ENCODE measurements around the gene LIF. TPM values are rescaled to one million over a fixed set of nuclear protein-coding genes. Genes with fewer than 3 reads are reported as not detected.
A peak's percentile ranks its signal among the peaks of the same experiment; 100 is the strongest.

Gene LIF
- total RNA-seq, 2 experiments from 2014 or later, result 0.06 TPM; not detected in 1

- no peak overlapping the region for H3K4me3 ChIP-seq (ENCODE audit: low read depth, low read length, poor library complexity, severe bottlenecking)
- H3K9me3 ChIP-seq (ENCODE audit: low read length), result no peaks in the 10 kb centered on the region
- BruUV-seq (replicated peaks), result no TSS peak
- POLR2A ChIA-PET, result interaction anchor here (1.0 kb wide), 1 partner anchor 11 kb away, joined by 3 read pairs; no protein-coding TSS in a partner anchor
- CTCF ChIA-PET (ENCODE audit: unreplicated experiment), result no interaction called here
- no peak overlapping the region for H3K27ac ChIP-seq (ENCODE audit: low read depth, low read length, poor library complexity, severe bottlenecking)
- no peak for DNase-seq (ENCODE audit: low spot score)
- no peaks in the 10 kb centered on the region for H3K79me2 ChIP-seq (ENCODE audit: insufficient read depth, low read depth, low read length)
- peaks cover 11% of the 10 kb centered on the region for H3K4me1 ChIP-seq (ENCODE audit: insufficient read depth, low read length, poor library complexity, severe bottlenecking)
- no peaks in the 10 kb centered on the region for H4K20me1 ChIP-seq (ENCODE audit: insufficient read depth, low read length)
- no peaks in the 10 kb centered on the region for H3K9me2 ChIP-seq (ENCODE audit: insufficient read depth, low read length)
- TF ChIP-seq CTCF (conservative IDR thresholded peaks at IDR 0.05; ENCODE audit: low read length) (no peak), EZH2phosphoT487 (IDR thresholded peaks at IDR 0.05; ENCODE audit: borderline replicate concordance, low read depth, low read length) (no peak)
- no peak overlapping the region for H3K4me2 ChIP-seq (ENCODE audit: low read length)
- H2AFZ ChIP-seq (ENCODE audit: low read length), result no peak overlapping the region
- intact Hi-C loops (cut with micrococcal nuclease; ENCODE audit: unreplicated experiment), result no loop called here
- H3K36me3 ChIP-seq (ENCODE audit: insufficient read depth, low read length), result no peaks in the 10 kb centered on the region
These were observed 31.2 kb upstream of the LIF start for GRCh38 chr22:30277547-30278344.

- no peak overlapping the region for H3K4me3 ChIP-seq (ENCODE audit: low read depth, low read length, poor library complexity, severe bottlenecking)
- peaks cover 11% of the 10 kb centered on the region for H3K4me1 ChIP-seq (ENCODE audit: insufficient read depth, low read length, poor library complexity, severe bottlenecking)
- DNase-seq (ENCODE audit: low spot score), result no peak
- peak overlapping the region; percentile 30 for H3K4me2 ChIP-seq (ENCODE audit: low read length)
- POLR2A ChIA-PET, result no interaction called here
- H3K9me3 ChIP-seq (ENCODE audit: low read length), result no peaks in the 10 kb centered on the region
- no peaks in the 10 kb centered on the region for H4K20me1 ChIP-seq (ENCODE audit: insufficient read depth, low read length)
- no TSS peak for BruUV-seq (replicated peaks)
- intact Hi-C loops (cut with micrococcal nuclease; ENCODE audit: unreplicated experiment), result no loop called here
- CTCF ChIA-PET (ENCODE audit: unreplicated experiment), result no interaction called here
- TF ChIP-seq EZH2phosphoT487 (IDR thresholded peaks at IDR 0.05; ENCODE audit: borderline replicate concordance, low read depth, low read length) (no peak), CTCF (conservative IDR thresholded peaks at IDR 0.05; ENCODE audit: low read length) (no peak)
- no peaks in the 10 kb centered on the region for H3K9me2 ChIP-seq (ENCODE audit: insufficient read depth, low read length)
- no peak overlapping the region for H3K27ac ChIP-seq (ENCODE audit: low read depth, low read length, poor library complexity, severe bottlenecking)
- no peaks in the 10 kb centered on the region for H3K36me3 ChIP-seq (ENCODE audit: insufficient read depth, low read length)
- H2AFZ ChIP-seq (ENCODE audit: low read length), result peak overlapping the region; percentile 65
- H3K79me2 ChIP-seq (ENCODE audit: insufficient read depth, low read depth, low read length), result no peaks in the 10 kb centered on the region
These were observed 29.5 kb upstream of the LIF start for GRCh38 chr22:30276039-30276438.

DNA sequence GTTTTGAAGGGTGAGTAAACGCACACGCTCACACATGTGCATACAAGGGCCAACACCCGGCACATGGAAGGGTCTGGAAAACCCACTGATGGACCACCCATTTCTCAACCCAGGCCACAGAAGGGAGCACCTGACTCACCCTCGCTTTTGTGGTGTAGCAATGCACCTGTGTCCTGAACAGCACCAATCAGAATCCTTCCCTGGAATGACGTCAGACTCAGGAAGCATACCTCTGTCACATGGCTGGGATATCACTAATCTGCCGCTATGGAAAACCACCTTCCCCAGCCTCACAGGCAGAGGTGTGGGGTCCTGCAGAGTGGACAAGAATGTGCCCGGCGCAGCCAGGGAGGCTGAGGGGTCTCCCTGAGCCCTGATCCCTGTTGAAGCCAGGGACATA, 29.1 kb upstream of the LIF start:
- POLR2A ChIA-PET, result no interaction called here
- H3K9me3 ChIP-seq (ENCODE audit: low read length), result no peaks in the 10 kb centered on the region

More for the DNA sequence above, 29.1 kb upstream of the LIF start:
- no peaks in the 10 kb centered on the region for H3K9me2 ChIP-seq (ENCODE audit: insufficient read depth, low read length)
- peaks cover 11% of the 10 kb centered on the region for H3K4me1 ChIP-seq (ENCODE audit: insufficient read depth, low read length, poor library complexity, severe bottlenecking)
- H3K27ac ChIP-seq (ENCODE audit: low read depth, low read length, poor library complexity, severe bottlenecking), result no peak overlapping the region
- peak; percentile 37 for DNase-seq (ENCODE audit: low spot score)
- no peaks in the 10 kb centered on the region for H3K79me2 ChIP-seq (ENCODE audit: insufficient read depth, low read depth, low read length)
- intact Hi-C loops (cut with micrococcal nuclease; ENCODE audit: unreplicated experiment), result no loop called here
- CTCF ChIA-PET (ENCODE audit: unreplicated experiment), result no interaction called here
- H2AFZ ChIP-seq (ENCODE audit: low read length), result peak overlapping the region; percentile 65
- H3K36me3 ChIP-seq (ENCODE audit: insufficient read depth, low read length), result no peaks in the 10 kb centered on the region
- no TSS peak for BruUV-seq (replicated peaks)
- peak overlapping the region; percentile 30 for H3K4me2 ChIP-seq (ENCODE audit: low read length)
- no peaks in the 10 kb centered on the region for H4K20me1 ChIP-seq (ENCODE audit: insufficient read depth, low read length)
- TF ChIP-seq CTCF (conservative IDR thresholded peaks at IDR 0.05; ENCODE audit: low read length), result no peak
- no peak for TF ChIP-seq EZH2phosphoT487 (IDR thresholded peaks at IDR 0.05; ENCODE audit: borderline replicate concordance, low read depth, low read length)
- no peak overlapping the region for H3K4me3 ChIP-seq (ENCODE audit: low read depth, low read length, poor library complexity, severe bottlenecking)

Data from OCI-LY7 (cell line).